Endothelial cell of umbilical vein (primary cell): ENCODE measurements around the gene DUT.

Source experiments
- CTCF ChIP-seq, 2 donors: IDR thresholded peaks; 1 replicate in 1 of 2; 2 replicates in 1 of 2; pipeline ENCODE4 v1.5.1; 2011; ENCODE audit warnings: low read length in 2 of 2, mild to moderate bottlenecking in 2 of 2, moderate library complexity in 2 of 2, control low read depth in 1 of 2, inconsistent platforms in 1 of 2, low read depth in 1 of 2; ENCODE audit not compliant: insufficient read depth in 1 of 2; ENCODE audit errors: extremely low read depth in 1 of 2
- EZH2 ChIP-seq: IDR thresholded peaks from 2 replicates; pipeline ENCODE4 v1.6.1; 2012; ENCODE audit warnings: borderline replicate concordance, low read depth, mild to moderate bottlenecking, moderate library complexity, low read length, inconsistent platforms; ENCODE audit not compliant: severe bottlenecking
- FOS ChIP-seq: IDR thresholded peaks from 2 replicates; pipeline ENCODE4 v1.6.1; 2011; ENCODE audit warnings: mild to moderate bottlenecking, low read length, moderate library complexity, borderline replicate concordance; ENCODE audit not compliant: insufficient read depth
- GATA2 ChIP-seq: IDR thresholded peaks from 2 replicates; pipeline ENCODE4 v1.7.0; 2011; ENCODE audit warnings: low read depth, mild to moderate bottlenecking, moderate library complexity, mixed read lengths, low read length; ENCODE audit not compliant: insufficient read length, insufficient read depth
- MAX ChIP-seq: IDR thresholded peaks from 2 replicates; pipeline ENCODE4 v1.6.1; 2011; ENCODE audit not compliant: insufficient read depth, insufficient read length
- POLR2A ChIP-seq: IDR thresholded peaks from 2 replicates; pipeline ENCODE4 v1.6.1; 2012; ENCODE audit warnings: low read depth, mild to moderate bottlenecking, control low read depth, low read length

GRCh38 chr15:48360841-48361240 lies 29.6 kb downstream of the DUT start:
- no peak for TF ChIP-seq CTCF (IDR thresholded peaks at IDR 0.05; ENCODE audit: extremely low read depth in 1 of 2, insufficient read depth in 1 of 2, low read depth in 1 of 2, low read length in 2 of 2)
- no peak for TF ChIP-seq GATA2
- no peak for TF ChIP-seq POLR2A
- TF ChIP-seq EZH2, result no peak
- TF ChIP-seq FOS, result no peak
- TF ChIP-seq MAX, result no peak
